Smooth muscle cell (in vitro differentiated cells): ENCODE data around the gene SPP2. TPM values are rescaled to one million over a fixed set of nuclear protein-coding genes. Genes with fewer than 3 reads are reported as not detected.

ENCODE experiments used
- DNase-seq: peaks from one replicate; lab custom pipeline; 2025; ENCODE audit not compliant: unreplicated experiment; lab: John Stamatoyannopoulos, UW
- H2AFZ ChIP-seq: fragments of 200-600 bp; sonication (generic); 2 replicates; pipeline ENCODE4 v1.6.0; 2016; ENCODE audit warnings: antibody characterized with exemption, low read depth, mild to moderate bottlenecking
- H3F3A ChIP-seq: fragments of 200-600 bp; sonication (generic); 2 replicates; pipeline ENCODE4 v1.6.0; 2017; ENCODE audit warnings: antibody characterized with exemption, low read depth
- H3K27ac ChIP-seq: fragments of 200-600 bp; sonication (generic); 2 replicates; pipeline ENCODE4 v1.5.1; 2016; ENCODE audit warnings: low read depth, mild to moderate bottlenecking
- H3K27me3 ChIP-seq: fragments of 200-600 bp; sonication (generic); 2 replicates; pipeline ENCODE4 v1.6.1; 2016; ENCODE audit warnings: low read depth, mild to moderate bottlenecking
- H3K36me3 ChIP-seq: fragments of 200-600 bp; sonication (generic); 2 replicates; pipeline ENCODE4 v1.5.1; 2016; ENCODE audit warnings: low read depth
- H3K4me1 ChIP-seq: fragments of 200-600 bp; sonication (generic); 2 replicates; pipeline ENCODE4 v1.5.1; 2016; ENCODE audit warnings: low read depth
- H3K4me2 ChIP-seq: fragments of 200-600 bp; sonication (generic); 2 replicates; pipeline ENCODE4 v1.6.0; 2016; ENCODE audit warnings: mild to moderate bottlenecking
- H3K4me3 ChIP-seq: fragments of 200-600 bp; sonication (generic); 2 replicates; pipeline ENCODE4 v1.5.1; 2016; ENCODE audit warnings: mild to moderate bottlenecking
- H3K79me2 ChIP-seq: fragments of 200-600 bp; sonication (generic); 2 replicates; pipeline ENCODE4 v1.6.0; 2016; ENCODE audit warnings: low read depth, mild to moderate bottlenecking
- H3K9ac ChIP-seq: fragments of 200-600 bp; sonication (generic); 2 replicates; pipeline ENCODE4 v1.6.0; 2016; ENCODE audit warnings: low read depth
- H3K9me3 ChIP-seq: fragments of 200-600 bp; sonication (generic); replicated peaks from 2 replicates; pipeline ENCODE4 v1.5.1; 2016; ENCODE audit warnings: low read depth
- H4K20me1 ChIP-seq: fragments of 200-600 bp; sonication (generic); 2 replicates; pipeline ENCODE4 v1.6.0; 2016; ENCODE audit warnings: low read depth
- WGBS: methylation state at CpG from one replicate; pipeline ENCODE4 v1.1.7; 2016; ENCODE audit warnings: low lambda C conversion rate; 5-methylcytosine and 5-hydroxymethylcytosine counted together
- polyA plus RNA-seq: library from polyadenylated mRNA; unstranded; fragments of >200 nt; fragmentation: Nextera tagmentation; extraction: Ambion mirVana; gene quantifications from 2 replicates; pipeline ENCODE4 v1.2.1, GENCODE V29; 2016
- total RNA-seq: library from RNA; depleted of rRNA; stranded (reverse); fragments of >200 nt; gene quantifications from 2 replicates; pipeline ENCODE4 v1.2.3, GENCODE V29; 2014
- TF ChIP-seq, protein P1 (sequence below): fragments of 200-600 bp; sonication (generic); IDR thresholded peaks from 2 replicates; pipeline ENCODE4 v1.5.1; 2017; ENCODE audit warnings: borderline replicate concordance, mild to moderate bottlenecking, antibody characterized with exemption; ENCODE audit not compliant: insufficient read depth, poor library complexity, severe bottlenecking

SPP2 gene
- total and polyA plus RNA-seq, 2 experiments from 2014 or later, result not detected

DNA sequence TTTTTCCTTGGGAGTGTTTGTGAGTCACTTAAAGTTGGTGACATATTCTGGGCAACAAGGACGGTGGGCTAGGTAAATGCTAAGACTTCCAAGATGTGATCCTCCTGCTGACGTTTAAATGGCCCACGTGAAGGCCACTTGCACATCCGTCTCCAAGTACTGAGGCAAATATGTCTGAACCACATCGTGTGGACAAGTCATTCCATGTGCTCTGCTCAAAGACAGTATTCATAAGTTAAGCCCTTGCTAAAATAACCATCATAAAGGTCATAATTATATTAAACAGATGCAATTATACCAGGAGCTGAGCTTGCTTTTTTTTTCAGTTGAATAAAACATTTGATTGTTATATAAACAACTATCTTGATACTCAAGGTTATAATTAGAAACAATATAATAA is 44.8 kb downstream of the SPP2 start:
- H3K9ac ChIP-seq, result no peak overlapping the region
- H3K4me3 ChIP-seq, result no peak overlapping the region
- no peaks in the 10 kb centered on the region for H3K4me1 ChIP-seq
- H3K9me3 ChIP-seq, result no peaks in the 10 kb centered on the region
- no peak for DNase-seq
- no peaks in the 10 kb centered on the region for H4K20me1 ChIP-seq
- TF ChIP-seq, protein P1, sequence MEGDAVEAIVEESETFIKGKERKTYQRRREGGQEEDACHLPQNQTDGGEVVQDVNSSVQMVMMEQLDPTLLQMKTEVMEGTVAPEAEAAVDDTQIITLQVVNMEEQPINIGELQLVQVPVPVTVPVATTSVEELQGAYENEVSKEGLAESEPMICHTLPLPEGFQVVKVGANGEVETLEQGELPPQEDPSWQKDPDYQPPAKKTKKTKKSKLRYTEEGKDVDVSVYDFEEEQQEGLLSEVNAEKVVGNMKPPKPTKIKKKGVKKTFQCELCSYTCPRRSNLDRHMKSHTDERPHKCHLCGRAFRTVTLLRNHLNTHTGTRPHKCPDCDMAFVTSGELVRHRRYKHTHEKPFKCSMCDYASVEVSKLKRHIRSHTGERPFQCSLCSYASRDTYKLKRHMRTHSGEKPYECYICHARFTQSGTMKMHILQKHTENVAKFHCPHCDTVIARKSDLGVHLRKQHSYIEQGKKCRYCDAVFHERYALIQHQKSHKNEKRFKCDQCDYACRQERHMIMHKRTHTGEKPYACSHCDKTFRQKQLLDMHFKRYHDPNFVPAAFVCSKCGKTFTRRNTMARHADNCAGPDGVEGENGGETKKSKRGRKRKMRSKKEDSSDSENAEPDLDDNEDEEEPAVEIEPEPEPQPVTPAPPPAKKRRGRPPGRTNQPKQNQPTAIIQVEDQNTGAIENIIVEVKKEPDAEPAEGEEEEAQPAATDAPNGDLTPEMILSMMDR, result no peak
- H3K36me3 ChIP-seq, result no peaks in the 10 kb centered on the region
- H3K27me3 ChIP-seq, result peaks cover 11% of the 10 kb centered on the region
- H3K79me2 ChIP-seq, result no peaks in the 10 kb centered on the region
- H3K4me2 ChIP-seq, result no peak overlapping the region
- no peaks in the 10 kb centered on the region for H3F3A ChIP-seq
- 88% methylated on average over 5 of the region's 5 CpGs for WGBS
- no peak overlapping the region for H2AFZ ChIP-seq
- H3K27ac ChIP-seq, result no peak overlapping the region

DNA sequence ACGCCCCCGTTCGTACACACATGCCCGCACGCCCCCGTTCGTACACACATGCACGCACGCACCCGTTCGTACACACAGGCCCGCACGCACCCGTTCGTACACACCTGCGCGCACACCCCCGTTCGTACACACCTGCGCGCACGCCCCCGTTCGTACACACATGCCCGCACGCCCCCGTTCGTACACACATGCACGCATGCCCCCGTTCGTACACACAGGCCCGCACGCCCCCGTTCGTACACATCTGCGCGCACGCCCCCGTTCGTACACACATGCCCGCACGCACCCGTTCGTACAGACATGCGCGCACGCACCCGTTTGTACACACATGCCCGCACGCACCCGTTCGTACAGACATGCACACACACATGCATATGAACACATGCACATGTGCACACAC is 45.7 kb downstream of the SPP2 start:
- Histone ChIP-seq H3F3A (no peaks in the 10 kb centered on the region), H3K36me3 (no peaks in the 10 kb centered on the region), H3K4me3 (no peak overlapping the region), H3K27ac (no peak overlapping the region), H2AFZ (no peak overlapping the region), H3K9ac (no peak overlapping the region), H4K20me1 (no peaks in the 10 kb centered on the region), H3K27me3 (peaks cover 10% of the 10 kb centered on the region), H3K9me3 (no peaks in the 10 kb centered on the region), H3K4me1 (no peaks in the 10 kb centered on the region), H3K4me2 (no peak overlapping the region), H3K79me2 (no peaks in the 10 kb centered on the region)
- WGBS, result 93% methylated on average over 27 of the region's 52 CpGs
- TF ChIP-seq, protein P1, result no peak
- DNase-seq, result no peak

DNA sequence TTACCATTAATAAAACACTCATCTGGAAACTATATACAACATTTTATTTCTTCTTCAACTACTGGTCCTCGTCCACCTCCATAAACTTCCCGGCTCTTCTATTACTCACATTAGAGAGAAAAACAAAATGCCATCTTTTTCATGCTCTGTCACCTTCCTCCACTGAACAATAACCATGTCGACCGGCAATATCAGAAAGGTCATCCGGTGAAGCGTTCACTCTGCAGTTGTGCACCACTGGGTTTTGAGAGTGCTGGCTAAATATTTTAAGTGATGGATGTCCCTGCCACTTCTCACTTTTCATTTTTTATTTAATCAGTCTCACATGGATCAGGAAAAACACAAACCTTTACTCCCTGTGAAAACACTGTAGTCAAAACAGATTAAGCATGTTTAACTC is 48.2 kb downstream of the SPP2 start:
- H4K20me1 ChIP-seq, result no peaks in the 10 kb centered on the region
- WGBS, result 90% methylated on average over 6 of the region's 6 CpGs
- no peaks in the 10 kb centered on the region for H3F3A ChIP-seq
- no peak overlapping the region for H3K9ac ChIP-seq
- no peak overlapping the region for H3K27ac ChIP-seq
- no peaks in the 10 kb centered on the region for H3K9me3 ChIP-seq
- no peak overlapping the region for H3K4me3 ChIP-seq
- H2AFZ ChIP-seq, result no peak overlapping the region
- H3K4me1 ChIP-seq, result no peaks in the 10 kb centered on the region
- DNase-seq, result no peak
- no peaks in the 10 kb centered on the region for H3K36me3 ChIP-seq
- H3K4me2 ChIP-seq, result no peak overlapping the region
- H3K27me3 ChIP-seq, result peaks cover 4% of the 10 kb centered on the region
- TF ChIP-seq, protein P1, result no peak
- H3K79me2 ChIP-seq, result no peaks in the 10 kb centered on the region

DNA sequence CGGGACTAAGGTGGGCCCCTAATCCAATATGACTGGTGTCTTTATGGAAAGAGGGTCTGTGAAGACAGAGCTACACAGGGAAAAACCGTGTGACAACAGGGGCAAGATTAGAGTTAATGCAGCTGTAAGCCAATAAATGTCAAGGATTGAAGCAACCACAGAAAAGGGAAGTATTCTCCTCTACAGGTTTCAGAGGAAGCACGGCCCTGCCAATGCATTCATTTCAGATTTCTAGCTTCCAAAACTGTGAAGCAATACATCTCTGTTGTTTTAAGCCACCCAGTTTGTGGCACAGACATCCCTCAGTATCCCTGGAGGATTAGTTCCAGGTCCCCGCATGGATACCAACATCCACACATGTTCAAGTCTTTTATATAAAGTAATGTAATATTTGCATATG is 48.8 kb downstream of the SPP2 start:
- Histone ChIP-seq H3F3A (no peaks in the 10 kb centered on the region), H3K4me1 (no peaks in the 10 kb centered on the region), H4K20me1 (no peaks in the 10 kb centered on the region), H2AFZ (no peak overlapping the region), H3K9ac (no peak overlapping the region), H3K79me2 (no peaks in the 10 kb centered on the region), H3K27me3 (peaks cover 4% of the 10 kb centered on the region), H3K4me3 (no peak overlapping the region), H3K4me2 (no peak overlapping the region), H3K36me3 (no peaks in the 10 kb centered on the region), H3K9me3 (no peaks in the 10 kb centered on the region), H3K27ac (no peak overlapping the region)
- TF ChIP-seq, protein P1, result no peak
- no peak for DNase-seq
- 53% methylated on average over 4 of the region's 4 CpGs for WGBS
